Left kidney (tissue), 2 donors: Measurements from ENCODE around the gene HRH2. TPM values are rescaled to one million over a fixed set of nuclear protein-coding genes. Genes with fewer than 3 reads are reported as not detected.

Source experiments
- DNase-seq: peaks from one replicate; pipeline ENCODE4 v3.0.0-alpha.2; 2013
- polyA plus RNA-seq: library from polyadenylated mRNA; unstranded; fragments of 120-200 nt; gene quantifications from one replicate; pipeline ENCODE4 v1.2.1, GENCODE V29; 2013; ENCODE audit not compliant: insufficient read length

HRH2 gene
- polyA plus RNA-seq, 1 donor = 2.6 TPM

GRCh38 chr5:175675873-175676272, 18.0 kb downstream of the HRH2 start:
- no peak for DNase-seq

- DNase-seq = no peak
Measured at GRCh38 chr5:175677571-175677970, 19.7 kb downstream of the HRH2 start.

GRCh38 chr5:175678074-175678473, 20.2 kb downstream of the HRH2 start:
- DNase-seq = no peak

GRCh38 chr5:175679411-175679810, 21.5 kb downstream of the HRH2 start:
- DNase-seq = no peak

GRCh38 chr5:175680020-175680419, 22.1 kb downstream of the HRH2 start:
- DNase-seq = no peak

- no peak for DNase-seq
Measured at GRCh38 chr5:175680463-175680862, 22.6 kb downstream of the HRH2 start.

- no peak for DNase-seq
Measured at GRCh38 chr5:175681045-175681967, 23.4 kb downstream of the HRH2 start.

GRCh38 chr5:175681968-175682340, 24.1 kb downstream of the HRH2 start:
- no peak for DNase-seq

- no peak for DNase-seq
Measured at GRCh38 chr5:175682664-175683063, 24.8 kb downstream of the HRH2 start.

- DNase-seq = no peak
Measured at GRCh38 chr5:175683231-175683630, 25.4 kb downstream of the HRH2 start.

GRCh38 chr5:175683921-175684320, 26.1 kb downstream of the HRH2 start:
- DNase-seq = no peak

- DNase-seq = no peak
Measured at GRCh38 chr5:175684931-175685330, 27.1 kb downstream of the HRH2 start.

GRCh38 chr5:175685701-175686350, 28.0 kb downstream of the HRH2 start:
- DNase-seq = no peak

- DNase-seq = no peak
Measured at GRCh38 chr5:175686396-175686795, 28.5 kb downstream of the HRH2 start.

- DNase-seq = no peak
Measured at GRCh38 chr5:175686826-175687225, 29.0 kb downstream of the HRH2 start.

- no peak for DNase-seq
Measured at GRCh38 chr5:175687231-175687701, 29.4 kb downstream of the HRH2 start.

GRCh38 chr5:175688352-175689146, 30.7 kb downstream of the HRH2 start:
- no peak for DNase-seq

GRCh38 chr5:175689147-175689991, 31.5 kb downstream of the HRH2 start:
- no peak for DNase-seq

- no peak for DNase-seq
Measured at GRCh38 chr5:175690025-175690424, 32.2 kb downstream of the HRH2 start.

GRCh38 chr5:175690586-175690985, 32.7 kb downstream of the HRH2 start:
- DNase-seq = no peak

GRCh38 chr5:175691761-175692160, 33.9 kb downstream of the HRH2 start:
- DNase-seq = no peak
